ENCODE results near the gene ATP5F1B.

The ATP5F1B gene

GRCh38 chr12:56634837-56635791 lies 10.7 kb downstream of the ATP5F1B start:
- H3K27me3 ChIP-seq = no peaks in the 10 kb centered on the region
- H3K9me3 ChIP-seq = no peaks in the 10 kb centered on the region
- peak overlapping the region; percentile 67 to 92 for H3K4me3 ChIP-seq (ENCODE audit: low read depth in 1 of 2, low read length in 1 of 2)
- H3K36me3 ChIP-seq = peaks cover 26% of the 10 kb centered on the region
- peak; percentile 46 for TF ChIP-seq CTCF (IDR thresholded peaks at IDR 0.05)
- H3K27ac ChIP-seq = peak overlapping the region; percentile 95
- H3K4me1 ChIP-seq (ENCODE audit: control insufficient read depth in 1 of 2, insufficient read depth in 1 of 2, low read depth in 1 of 2, low read length in 1 of 2) = peaks cover 56 to 68% of the 10 kb centered on the region in 2 experiments

- H3K9me3 ChIP-seq = no peaks in the 10 kb centered on the region
- H3K4me3 ChIP-seq (ENCODE audit: low read depth in 1 of 2, low read length in 1 of 2) = peak overlapping the region; percentile 67 to 92
- H3K27me3 ChIP-seq = no peaks in the 10 kb centered on the region
- peak overlapping the region; percentile 95 for H3K27ac ChIP-seq
- no peak for TF ChIP-seq CTCF (IDR thresholded peaks at IDR 0.05)
- peaks cover 18% of the 10 kb centered on the region for H3K36me3 ChIP-seq
- peaks cover 56 to 68% of the 10 kb centered on the region in 2 experiments for H3K4me1 ChIP-seq (ENCODE audit: control insufficient read depth in 1 of 2, insufficient read depth in 1 of 2, low read depth in 1 of 2, low read length in 1 of 2)
Observed at GRCh38 chr12:56634242-56634836, 11.4 kb downstream of the ATP5F1B start.

GRCh38 chr12:56633468-56634241 lies 12.1 kb downstream of the ATP5F1B start:
- Histone ChIP-seq H3K27ac (peak overlapping the region; percentile 95), H3K9me3 (no peaks in the 10 kb centered on the region), H3K27me3 (no peaks in the 10 kb centered on the region), H3K4me3 (ENCODE audit: low read depth in 1 of 2, low read length in 1 of 2) (peak overlapping the region; percentile 67 to 92), H3K4me1 (ENCODE audit: control insufficient read depth in 1 of 2, insufficient read depth in 1 of 2, low read depth in 1 of 2, low read length in 1 of 2) (peaks cover 59 to 71% of the 10 kb centered on the region in 2 experiments), H3K36me3 (peaks cover 11% of the 10 kb centered on the region)
- TF ChIP-seq CTCF (IDR thresholded peaks at IDR 0.05) = no peak

GRCh38 chr12:56632701-56633467 lies 12.9 kb downstream of the ATP5F1B start:
- peak overlapping the region; percentile 95 for H3K27ac ChIP-seq
- TF ChIP-seq CTCF (IDR thresholded peaks at IDR 0.05) = no peak
- H3K4me3 ChIP-seq (ENCODE audit: low read depth in 1 of 2, low read length in 1 of 2) = peak overlapping the region; percentile 67 to 92
- H3K4me1 ChIP-seq (ENCODE audit: control insufficient read depth in 1 of 2, insufficient read depth in 1 of 2, low read depth in 1 of 2, low read length in 1 of 2) = peaks cover 65 to 79% of the 10 kb centered on the region in 2 experiments
- peaks cover 4% of the 10 kb centered on the region for H3K36me3 ChIP-seq
- H3K9me3 ChIP-seq = no peaks in the 10 kb centered on the region
- H3K27me3 ChIP-seq = no peaks in the 10 kb centered on the region
